ENCODE results near the gene SLC6A11.

The SLC6A11 gene

GRCh38 chr3:10816019-10816862 lies at the start of gene SLC6A11:
TSS of gene SLC6A11 (plus strand) at chr3:10816228. CDS start at chr3:10816266, 38 bp downstream.
- DNase-seq = peak; percentile 13

DNA sequence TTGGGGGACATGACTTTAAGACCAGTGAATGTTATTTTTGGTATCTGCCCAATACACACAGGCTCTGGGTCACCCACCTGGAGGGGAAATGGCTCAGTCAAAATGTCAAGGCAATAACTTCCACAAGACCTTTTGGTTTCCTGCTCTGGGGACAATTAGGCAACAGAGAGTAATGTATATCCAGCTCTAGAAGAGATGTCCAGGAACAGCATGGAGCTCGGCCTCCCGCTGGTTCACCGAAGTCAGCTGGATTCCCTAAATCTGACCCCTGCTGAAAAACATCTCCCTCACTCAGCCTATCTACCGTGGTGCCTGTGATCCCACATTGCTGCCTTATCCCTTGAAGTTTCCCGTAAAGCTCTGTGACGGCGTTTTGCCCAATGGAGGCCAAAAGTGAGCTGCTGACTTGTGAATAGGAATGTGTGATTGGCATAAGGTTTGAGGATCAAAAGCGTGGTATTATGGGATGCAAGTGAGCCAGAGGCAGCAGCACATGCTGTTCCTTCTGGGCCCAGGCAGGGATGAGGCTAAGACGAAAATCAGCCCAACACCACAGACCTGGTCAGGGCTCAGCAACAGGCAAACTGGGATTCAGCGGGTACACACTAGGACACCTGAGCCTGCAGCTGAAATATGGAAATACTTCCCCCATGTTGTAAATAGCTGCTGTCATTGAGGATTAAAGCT lies 47.2 kb upstream of the SLC6A11 start:
- DNase-seq = no peak

DNA sequence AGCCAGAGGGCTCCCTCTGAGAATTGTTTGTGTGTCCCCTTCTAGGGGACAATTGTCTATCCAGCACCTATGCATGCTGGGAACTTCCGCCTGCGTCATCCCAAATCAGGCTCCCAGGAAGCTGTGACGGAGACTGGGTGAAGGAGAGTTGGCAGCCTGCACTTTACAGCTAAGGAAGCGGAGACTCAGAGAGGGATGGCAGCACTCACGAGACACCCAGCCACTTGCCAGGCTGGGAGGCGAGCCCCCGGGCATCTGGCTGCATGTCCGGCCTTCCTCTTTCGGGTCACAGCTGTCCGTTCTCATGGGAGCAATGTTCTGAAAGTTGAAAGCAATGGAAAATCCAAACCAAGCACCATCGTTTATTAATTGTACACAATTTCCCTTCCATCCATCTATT lies 45.5 kb upstream of the SLC6A11 start:
- no peak for DNase-seq

GRCh38 chr3:10770981-10771380 lies 45.0 kb upstream of the SLC6A11 start:
- DNase-seq = no peak

GRCh38 chr3:10771486-10772270 lies 44.4 kb upstream of the SLC6A11 start:
- DNase-seq = no peak

- DNase-seq = no peak
Measured at GRCh38 chr3:10772271-10773161, 43.5 kb upstream of the SLC6A11 start.

- no peak for DNase-seq
Measured at GRCh38 chr3:10774129-10774670, 41.8 kb upstream of the SLC6A11 start.

- DNase-seq = no peak
Measured at GRCh38 chr3:10774825-10775224, 41.2 kb upstream of the SLC6A11 start.

GRCh38 chr3:10775259-10775658 lies 40.8 kb upstream of the SLC6A11 start:
- DNase-seq = no peak

- no peak for DNase-seq
Measured at GRCh38 chr3:10775828-10776227, 40.2 kb upstream of the SLC6A11 start.

DNA sequence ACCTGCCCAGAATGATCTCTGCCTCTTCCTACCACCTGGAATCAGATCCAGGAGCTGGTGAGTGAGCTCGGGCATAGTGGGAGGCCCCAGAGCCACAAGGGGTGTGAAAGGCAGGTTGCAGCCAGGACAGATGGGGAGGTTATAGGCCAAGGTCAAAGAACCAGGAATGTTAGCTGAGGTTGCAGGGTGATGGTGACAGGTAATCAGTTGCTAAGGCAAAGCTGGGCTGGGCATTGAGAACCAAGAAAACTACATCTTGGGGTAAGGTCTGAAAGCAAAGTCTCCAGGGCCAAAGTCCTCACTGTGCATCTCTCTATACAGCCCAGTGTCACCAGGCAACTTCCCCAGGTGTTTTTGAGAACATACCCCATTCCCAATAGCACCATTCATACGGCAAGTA lies 38.4 kb upstream of the SLC6A11 start:
- no peak for DNase-seq

GRCh38 chr3:10778492-10779292 lies 37.3 kb upstream of the SLC6A11 start:
- DNase-seq = no peak

DNA sequence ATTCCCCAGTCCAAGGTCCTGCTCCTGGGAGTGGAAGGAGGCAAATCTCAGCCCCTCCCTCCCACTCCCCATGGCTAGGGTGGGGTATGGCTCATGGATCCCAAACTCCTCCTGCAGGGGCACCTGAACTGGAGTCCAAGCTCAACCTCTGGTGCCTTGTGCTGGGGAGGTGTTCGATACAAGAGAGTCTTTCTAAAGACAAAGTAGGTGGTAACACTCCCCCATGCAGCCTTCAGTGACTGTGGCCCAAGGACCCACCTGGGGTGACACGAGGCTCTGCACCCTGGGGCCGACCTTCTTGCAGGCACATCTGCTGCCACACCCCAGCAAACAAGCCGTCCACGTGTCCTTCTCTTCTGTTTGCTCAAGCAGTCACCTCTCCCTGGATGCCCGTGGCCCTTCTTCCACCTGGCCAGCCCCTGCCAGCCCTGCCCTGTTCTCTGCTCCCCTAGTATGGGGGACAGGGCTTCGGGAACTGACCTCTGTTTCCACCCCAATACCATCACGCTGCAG lies 36.7 kb upstream of the SLC6A11 start:
- DNase-seq = no peak

DNA sequence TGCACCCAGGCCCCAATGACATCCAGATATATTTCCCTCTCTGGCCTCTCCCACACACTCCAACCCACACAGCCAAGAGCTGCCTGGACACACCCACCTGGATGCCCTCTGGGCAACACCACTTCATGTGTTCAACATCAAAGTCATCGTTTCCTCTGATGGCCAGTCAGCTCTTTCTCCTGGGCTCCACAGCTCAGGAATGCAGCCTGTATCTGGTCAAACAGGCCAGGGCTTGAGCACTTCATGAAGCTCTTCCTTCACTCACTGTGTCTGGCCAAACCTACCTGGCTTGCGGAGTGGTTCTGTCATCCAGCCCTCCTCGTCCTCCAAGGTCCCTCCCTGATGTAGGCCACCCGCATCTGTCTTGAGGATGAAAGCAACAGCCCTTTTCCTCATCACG lies 35.8 kb upstream of the SLC6A11 start:
- no peak for DNase-seq

DNA sequence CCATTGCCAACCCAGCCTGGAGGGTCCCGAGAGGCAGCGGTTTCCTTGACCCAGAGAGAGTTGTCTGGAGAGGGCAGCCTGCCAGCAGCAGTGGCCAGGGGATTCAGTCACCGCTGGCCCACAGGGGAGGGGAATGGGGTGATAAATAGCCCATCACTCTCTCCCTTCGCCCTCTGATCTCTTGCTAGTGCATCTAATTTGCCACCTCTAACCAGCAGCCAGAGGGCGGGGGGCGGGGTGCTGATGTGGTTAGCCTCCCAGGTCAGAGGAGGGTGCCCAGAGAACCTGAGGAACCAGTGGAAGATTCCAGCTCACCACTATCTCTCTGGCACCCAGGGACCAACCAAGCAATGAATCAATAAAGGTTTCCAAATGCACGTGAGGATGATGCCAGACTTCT lies 35.1 kb upstream of the SLC6A11 start:
- DNase-seq = no peak

DNA sequence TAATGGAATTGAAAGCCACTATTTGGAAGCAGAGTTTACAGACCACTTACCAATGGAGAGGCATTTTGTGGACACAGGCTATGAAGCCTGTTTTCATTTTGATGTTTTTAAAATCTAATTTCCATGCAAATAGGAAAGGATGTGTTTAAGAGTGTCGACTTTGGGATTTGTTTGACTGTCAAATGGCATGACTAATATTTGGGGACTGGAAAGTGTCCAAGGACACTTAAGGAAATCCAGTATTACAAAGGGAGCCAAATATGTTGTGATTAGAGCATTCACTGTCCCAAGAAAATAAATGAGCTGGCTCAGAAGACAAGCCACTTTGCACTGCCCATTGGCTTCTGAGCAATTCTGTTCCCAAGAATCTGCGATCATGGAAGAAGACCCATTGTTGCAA lies 34.0 kb upstream of the SLC6A11 start:
- DNase-seq = no peak

- DNase-seq = peak; percentile 4
Measured at GRCh38 chr3:10783360-10784351, 32.4 kb upstream of the SLC6A11 start.

DNA sequence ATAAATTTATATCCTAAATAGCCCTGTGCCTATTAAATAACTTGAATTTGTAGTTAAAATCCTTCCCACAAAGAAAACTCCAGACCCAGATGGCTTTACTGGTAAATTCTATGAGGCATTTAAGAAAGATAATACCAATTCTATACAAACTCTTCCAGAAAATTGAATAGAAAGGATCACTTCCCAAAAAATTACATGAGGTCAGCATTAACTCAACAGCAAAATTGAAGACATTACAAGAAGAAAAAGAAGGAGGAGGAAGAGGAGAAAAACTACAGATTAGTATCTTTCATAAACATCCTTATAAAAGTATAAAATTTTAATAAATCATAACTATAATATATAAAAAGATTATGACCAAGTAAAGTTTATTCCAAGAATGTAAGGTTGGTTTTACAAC lies 29.4 kb upstream of the SLC6A11 start:
- DNase-seq = no peak

- no peak for DNase-seq
Measured at GRCh38 chr3:10788451-10788850, 27.6 kb upstream of the SLC6A11 start.

- no peak for DNase-seq
Measured at GRCh38 chr3:10790713-10791112, 25.3 kb upstream of the SLC6A11 start.

Data from NCI-H2227 treated with DMSO at 0.1 percent for 48 hours (cell line).